ENCODE measurements around the gene MTX2.

DNA sequence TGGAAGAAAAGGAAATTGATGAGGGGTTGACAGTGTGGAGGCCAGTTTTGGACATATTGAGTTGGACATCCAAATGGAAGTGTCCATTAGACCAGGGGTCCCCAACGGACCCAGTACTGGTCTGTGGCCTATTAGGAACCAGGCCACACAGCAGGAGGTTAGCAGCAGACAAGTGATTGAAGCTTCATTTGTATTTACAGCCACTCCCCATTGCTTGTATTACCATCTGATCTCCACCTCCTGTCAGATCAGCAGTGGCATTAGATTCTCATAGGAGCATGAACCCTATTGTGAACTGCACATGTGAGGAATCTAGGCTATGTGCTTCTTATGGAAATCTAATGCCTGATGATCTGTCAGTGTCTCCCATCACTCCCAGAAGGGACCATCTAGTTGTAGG is 99.1 kb downstream of the MTX2 start:
- TF ChIP-seq TAF1 (IDR thresholded peaks at IDR 0.05; ENCODE audit: borderline replicate concordance, low read depth, low read length), result no peak
- TF ChIP-seq POLR2A (IDR thresholded peaks at IDR 0.05; ENCODE audit: low read depth, low read length), result no peak
- TF ChIP-seq POLR2AphosphoS5 (IDR thresholded peaks at IDR 0.05; ENCODE audit: low read depth, low read length), result no peak
